ENCODE data around the gene SKAP1.

DNA sequence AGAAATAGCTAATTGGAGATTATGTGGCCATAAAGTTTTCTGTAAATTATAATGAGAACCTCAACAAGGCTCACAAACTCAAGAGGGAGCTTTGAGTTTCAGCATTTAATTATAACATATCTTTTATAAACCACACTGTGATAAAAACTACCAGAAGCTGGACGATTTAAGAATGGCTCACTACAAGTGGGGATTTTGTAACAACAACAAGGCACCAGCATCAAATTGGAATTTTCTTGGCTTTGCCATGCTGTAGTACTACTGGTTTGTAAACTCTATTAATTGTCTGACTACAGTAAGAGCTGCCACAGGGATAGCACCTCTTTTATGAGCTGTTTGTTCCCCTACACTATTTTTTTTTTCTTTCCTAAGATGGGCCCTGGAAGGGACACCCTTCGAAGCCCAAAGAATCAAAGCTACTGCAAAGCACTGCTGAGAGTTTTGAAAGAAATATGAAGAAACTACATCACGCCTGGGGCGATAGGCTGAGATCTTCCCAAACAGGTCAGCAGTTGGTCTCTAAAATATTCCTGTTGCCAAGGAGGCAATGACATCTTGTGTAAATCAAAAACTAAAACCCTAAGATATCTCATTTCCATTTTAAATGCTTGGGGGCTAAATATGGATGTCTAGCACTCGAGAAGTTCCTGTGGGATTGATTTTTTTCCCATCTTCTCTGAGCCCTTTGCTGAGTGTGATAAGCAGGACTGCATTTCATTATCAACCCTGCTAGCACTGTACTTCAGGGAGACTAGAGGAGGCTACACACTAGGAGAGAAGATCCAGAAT, 40.9 kb downstream of the SKAP1 start:
- TF ChIP-seq, protein P1, sequence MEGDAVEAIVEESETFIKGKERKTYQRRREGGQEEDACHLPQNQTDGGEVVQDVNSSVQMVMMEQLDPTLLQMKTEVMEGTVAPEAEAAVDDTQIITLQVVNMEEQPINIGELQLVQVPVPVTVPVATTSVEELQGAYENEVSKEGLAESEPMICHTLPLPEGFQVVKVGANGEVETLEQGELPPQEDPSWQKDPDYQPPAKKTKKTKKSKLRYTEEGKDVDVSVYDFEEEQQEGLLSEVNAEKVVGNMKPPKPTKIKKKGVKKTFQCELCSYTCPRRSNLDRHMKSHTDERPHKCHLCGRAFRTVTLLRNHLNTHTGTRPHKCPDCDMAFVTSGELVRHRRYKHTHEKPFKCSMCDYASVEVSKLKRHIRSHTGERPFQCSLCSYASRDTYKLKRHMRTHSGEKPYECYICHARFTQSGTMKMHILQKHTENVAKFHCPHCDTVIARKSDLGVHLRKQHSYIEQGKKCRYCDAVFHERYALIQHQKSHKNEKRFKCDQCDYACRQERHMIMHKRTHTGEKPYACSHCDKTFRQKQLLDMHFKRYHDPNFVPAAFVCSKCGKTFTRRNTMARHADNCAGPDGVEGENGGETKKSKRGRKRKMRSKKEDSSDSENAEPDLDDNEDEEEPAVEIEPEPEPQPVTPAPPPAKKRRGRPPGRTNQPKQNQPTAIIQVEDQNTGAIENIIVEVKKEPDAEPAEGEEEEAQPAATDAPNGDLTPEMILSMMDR (IDR thresholded peaks at IDR 0.05), result no peak
- no peak for TF ChIP-seq POLR2A (IDR thresholded peaks at IDR 0.05)
